HG03460 (cell line): Measurements from ENCODE around the gene BMPR1A.
"Not testable (repeated sequence)": the region's sequence is repeated elsewhere in the genome, so short reads cannot be mapped to it uniquely, and the experiment has no call there.

Source experiments
- ATAC-seq: cut with Tn5 transposase; IDR thresholded peaks from one replicate; pipeline ENCODE4 v1.9.1; 2021; ENCODE audit not compliant: unreplicated experiment

The BMPR1A gene

DNA sequence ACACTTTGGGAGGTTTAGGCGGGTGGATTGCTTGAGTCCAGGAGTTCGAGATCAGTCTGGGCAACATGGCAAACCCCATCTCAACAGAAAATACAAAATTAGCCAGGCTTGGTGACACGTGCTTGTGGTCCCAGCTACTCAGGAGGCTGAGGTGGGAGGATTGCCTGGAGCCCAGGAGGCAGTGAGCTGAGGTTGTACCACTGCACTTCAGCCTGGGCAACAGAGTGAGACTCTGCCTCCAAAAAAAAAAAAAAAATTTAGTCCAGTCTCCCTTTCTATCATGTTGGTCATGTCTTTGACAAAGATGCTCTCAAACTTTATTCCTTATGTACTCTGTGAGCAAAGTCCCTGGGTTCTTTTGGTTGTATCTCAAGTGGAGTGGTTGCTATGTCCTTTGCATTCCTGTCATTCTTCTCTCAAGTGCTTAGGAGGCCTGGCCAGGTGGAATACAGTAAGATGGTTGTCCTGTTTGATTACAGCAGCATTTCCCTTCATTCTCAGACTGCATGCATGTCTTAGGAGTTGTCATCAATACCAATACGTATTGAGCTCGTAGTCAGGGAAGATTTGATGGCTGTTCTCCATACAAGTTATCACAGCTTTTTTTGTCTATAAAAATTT lies 115.3 kb downstream of the BMPR1A start:
- ATAC-seq = no peak

- ATAC-seq = peak; percentile 63
These were observed 116.3 kb downstream of the BMPR1A start for GRCh38 chr10:86872757-86873156.

GRCh38 chr10:86876748-86877147 lies 120.3 kb downstream of the BMPR1A start:
- no peak for ATAC-seq

- peak; percentile 77 for ATAC-seq
These were observed 122.7 kb downstream of the BMPR1A start for GRCh38 chr10:86878983-86879713.

DNA sequence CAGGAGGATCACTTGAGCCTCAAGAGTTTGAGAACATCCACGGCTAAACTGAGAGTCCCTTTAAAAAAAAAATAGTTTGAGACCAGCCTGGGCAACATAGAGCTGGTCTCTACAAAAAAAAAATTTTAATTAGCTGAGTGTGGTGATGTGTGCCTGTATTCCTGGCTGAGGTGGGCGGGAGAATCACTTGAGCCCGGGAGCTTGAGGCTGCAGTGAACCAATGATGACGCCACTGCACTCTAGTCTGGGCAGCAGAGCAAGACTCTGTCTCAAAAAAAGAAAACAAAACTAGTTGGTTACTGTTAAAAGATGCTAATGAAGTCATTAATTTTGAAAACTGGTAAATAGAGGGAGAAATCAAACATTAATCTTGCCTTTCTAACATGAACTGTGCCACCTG lies 124.6 kb downstream of the BMPR1A start:
- no peak for ATAC-seq

- ATAC-seq = peak; percentile 94
These were observed 132.4 kb downstream of the BMPR1A start for GRCh38 chr10:86888585-86889381.

DNA sequence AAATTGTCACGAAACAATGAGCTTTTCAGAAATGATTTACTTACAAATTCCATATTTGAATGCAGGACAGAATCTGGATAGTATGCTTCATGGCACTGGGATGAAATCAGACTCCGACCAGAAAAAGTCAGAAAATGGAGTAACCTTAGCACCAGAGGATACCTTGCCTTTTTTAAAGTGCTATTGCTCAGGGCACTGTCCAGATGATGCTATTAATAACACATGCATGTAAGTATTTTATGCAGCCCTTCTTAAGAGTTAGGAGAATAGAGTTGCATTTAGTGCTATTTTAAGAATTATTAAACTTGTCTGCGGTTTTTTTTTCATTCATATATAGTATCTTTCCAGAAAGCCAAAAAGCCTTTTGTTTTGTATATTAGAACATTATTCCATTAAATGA lies 133.6 kb downstream of the BMPR1A start:
- ATAC-seq = no peak

GRCh38 chr10:86898511-86898910 lies 142.1 kb downstream of the BMPR1A start:
- no peak for ATAC-seq

GRCh38 chr10:86899132-86899531 lies 142.7 kb downstream of the BMPR1A start:
- ATAC-seq = no peak

DNA sequence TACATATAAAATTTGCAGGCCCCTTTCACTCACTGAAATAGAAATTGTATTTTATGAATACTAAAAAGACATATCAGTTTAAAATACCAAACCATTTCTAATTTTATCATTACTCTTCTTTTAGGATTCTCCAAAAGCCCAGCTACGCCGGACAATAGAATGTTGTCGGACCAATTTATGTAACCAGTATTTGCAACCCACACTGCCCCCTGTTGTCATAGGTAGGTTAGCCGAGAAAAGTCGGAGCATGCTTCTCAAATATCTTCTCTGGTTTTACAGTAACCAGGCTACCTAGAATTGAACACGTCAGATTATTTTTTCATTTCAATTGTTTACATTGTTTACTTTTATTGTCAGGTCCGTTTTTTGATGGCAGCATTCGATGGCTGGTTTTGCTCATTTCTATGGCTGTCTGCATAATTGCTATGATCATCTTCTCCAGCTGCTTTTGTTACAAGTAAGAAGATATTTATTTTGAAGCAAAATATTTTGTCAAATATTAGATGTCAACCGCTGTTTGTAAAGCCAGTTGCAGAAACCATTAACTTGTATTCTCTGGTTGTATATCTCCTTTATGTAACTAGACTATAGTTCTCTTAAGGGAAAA lies 143.4 kb downstream of the BMPR1A start:
- ATAC-seq = peak; percentile 59

DNA sequence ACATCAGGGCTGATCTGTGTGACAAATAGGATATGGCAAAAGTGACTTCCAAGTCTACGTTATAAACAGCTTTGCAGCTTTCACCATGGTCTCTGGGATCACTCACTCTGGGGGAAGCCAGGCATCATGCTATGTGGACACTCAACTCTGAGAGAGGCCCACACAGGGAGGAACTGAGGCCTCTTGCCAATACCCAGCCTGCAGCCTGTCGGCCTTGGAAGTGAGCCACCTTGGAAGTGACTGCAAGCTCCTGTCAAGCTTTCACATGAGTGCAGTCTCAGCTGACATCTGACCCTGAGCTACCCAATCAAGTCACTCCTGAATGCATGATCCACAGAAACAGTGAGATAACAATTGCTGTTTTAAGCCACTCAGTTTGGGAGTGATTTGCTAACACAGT lies 144.5 kb downstream of the BMPR1A start:
- no peak for ATAC-seq

- ATAC-seq = no peak
These were observed 148.2 kb downstream of the BMPR1A start for GRCh38 chr10:86904600-86904999.

GRCh38 chr10:86905429-86905828 lies 149.0 kb downstream of the BMPR1A start:
- ATAC-seq = no peak

- no peak for ATAC-seq
These were observed 158.3 kb downstream of the BMPR1A start for GRCh38 chr10:86914734-86915133.

GRCh38 chr10:86918022-86918471 lies 161.6 kb downstream of the BMPR1A start:
- ATAC-seq = no peak

DNA sequence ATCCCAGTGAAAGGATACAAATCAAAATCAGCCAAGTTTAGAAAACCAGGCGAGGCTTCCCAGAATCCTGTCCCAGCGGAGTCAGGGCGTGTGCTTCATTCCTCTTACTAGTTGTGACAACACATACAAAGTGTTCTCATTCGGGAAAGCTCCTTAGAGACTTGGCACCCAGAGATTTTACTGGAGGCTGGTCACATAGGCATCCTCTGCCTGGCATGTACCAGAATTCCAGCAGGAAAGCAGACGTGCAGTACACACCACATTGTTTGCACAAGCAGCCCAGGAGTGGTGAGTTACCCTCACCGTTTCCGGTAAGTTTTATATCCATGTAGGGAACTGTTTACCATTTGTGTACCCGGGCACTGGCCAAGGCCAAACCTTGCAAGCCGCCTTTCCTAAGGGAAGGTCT lies 166.1 kb downstream of the BMPR1A start:
- no peak for ATAC-seq

DNA sequence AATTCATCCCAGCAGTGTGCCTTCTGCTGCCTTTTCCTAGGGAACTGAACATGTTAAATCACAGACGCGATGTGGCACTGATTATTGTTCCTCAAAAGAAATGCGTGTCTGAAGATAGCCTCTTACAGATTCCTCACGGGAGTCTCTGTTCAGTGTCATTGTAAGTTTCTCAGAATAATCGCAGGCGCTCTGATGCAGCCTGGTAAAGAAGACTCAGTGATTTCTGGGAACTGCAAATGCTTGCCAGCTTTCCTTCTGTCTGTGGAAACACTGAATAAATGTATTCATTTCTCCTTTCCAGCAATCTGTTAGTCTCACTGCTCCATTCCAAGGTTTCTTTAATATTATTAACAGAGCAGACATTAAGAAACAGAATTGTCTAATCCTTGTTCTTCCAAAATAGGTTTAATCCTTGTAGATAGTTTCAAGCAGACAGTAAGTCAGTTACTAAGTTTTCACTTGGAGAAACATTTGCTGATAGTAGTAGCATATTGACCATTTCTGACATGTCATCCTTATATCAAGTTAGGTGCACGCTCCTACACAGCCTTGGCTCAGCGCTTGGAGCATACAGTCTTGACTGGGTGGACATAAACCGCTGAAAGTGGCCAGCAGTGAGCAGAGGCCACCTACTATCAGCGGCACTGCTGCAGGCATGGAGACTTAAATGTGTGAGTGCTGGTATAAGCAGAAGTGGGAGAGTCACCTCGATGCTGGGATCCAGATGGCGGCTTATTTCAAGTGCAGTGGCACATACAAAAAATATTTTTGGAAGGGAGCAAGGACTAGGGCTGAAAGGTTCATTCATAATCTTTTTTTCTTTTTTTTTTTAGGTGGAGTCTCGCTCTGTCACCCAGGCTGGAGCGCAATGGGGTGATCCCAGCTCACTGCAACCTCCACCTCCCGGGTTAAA lies 173.3 kb downstream of the BMPR1A start:
- no peak for ATAC-seq

DNA sequence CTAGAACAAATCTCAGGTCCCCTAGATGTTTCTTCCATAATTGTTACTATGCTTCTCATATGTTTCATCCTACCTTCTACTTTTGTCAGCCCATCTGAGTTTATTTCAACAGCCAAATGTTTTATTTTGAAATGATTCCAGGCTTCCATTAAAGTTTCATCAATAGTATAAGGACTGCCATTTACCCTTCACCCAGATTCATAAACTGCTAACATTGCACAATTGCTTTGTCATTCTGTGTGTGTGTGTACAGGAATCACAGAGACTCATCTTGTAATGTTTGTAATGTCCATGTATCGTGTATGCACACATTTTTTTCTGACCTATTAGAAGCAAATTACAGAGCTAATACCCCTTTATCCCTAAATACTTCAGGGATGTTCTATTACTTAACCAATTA lies 175.5 kb downstream of the BMPR1A start:
- ATAC-seq = no peak

- no peak for ATAC-seq
These were observed 176.3 kb downstream of the BMPR1A start for GRCh38 chr10:86932674-86933073.

DNA sequence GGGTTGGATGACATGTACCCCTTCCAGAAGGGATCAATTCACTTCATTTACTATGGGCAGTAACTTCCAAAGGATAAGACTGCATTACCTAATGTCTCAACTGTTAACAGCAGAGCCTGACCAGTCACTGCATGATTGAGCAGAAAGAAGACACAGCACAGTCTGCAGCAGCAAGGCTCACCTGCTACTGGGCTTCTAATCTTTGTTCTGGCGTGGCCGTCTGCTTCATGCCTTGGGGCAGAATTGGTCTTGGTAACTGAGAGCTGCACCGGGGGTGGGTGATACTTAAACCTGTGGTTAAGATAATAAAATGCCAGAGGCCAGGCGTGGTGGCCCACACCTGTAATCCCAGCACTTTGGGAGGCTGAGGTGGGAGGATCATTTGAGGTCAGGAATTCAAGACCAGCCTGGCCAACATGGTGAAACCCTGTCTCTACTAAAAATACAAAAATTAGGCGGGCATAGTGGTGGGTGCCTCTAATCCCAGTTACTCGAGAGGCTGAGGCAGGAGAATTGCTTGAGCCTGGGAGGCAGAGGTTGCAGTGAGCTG lies 177.8 kb downstream of the BMPR1A start:
- not testable (repeated sequence) for ATAC-seq
